ENCODE data around the gene KLF13.

DNA sequence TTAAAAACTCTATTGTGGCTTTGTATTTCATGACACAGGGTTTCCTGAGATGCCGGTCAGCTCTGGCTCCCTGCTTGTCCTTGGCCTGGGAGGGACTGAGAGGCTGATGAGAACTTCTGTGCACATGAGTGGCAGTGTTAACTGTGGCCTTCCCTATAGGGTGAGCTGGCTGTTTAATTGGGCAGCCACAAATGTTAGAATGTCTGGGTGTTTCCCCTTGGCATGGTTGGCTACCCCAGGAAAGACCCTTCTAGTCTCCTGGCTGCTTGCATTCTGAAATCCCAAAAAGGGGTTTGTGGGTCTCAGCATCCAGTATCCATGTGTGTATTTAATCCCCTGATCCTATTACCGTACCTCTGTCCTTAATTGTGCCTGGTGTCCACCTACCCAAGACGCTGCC is 3.0 kb upstream of the KLF13 start:
- TF ChIP-seq, protein P1, sequence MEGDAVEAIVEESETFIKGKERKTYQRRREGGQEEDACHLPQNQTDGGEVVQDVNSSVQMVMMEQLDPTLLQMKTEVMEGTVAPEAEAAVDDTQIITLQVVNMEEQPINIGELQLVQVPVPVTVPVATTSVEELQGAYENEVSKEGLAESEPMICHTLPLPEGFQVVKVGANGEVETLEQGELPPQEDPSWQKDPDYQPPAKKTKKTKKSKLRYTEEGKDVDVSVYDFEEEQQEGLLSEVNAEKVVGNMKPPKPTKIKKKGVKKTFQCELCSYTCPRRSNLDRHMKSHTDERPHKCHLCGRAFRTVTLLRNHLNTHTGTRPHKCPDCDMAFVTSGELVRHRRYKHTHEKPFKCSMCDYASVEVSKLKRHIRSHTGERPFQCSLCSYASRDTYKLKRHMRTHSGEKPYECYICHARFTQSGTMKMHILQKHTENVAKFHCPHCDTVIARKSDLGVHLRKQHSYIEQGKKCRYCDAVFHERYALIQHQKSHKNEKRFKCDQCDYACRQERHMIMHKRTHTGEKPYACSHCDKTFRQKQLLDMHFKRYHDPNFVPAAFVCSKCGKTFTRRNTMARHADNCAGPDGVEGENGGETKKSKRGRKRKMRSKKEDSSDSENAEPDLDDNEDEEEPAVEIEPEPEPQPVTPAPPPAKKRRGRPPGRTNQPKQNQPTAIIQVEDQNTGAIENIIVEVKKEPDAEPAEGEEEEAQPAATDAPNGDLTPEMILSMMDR (IDR thresholded peaks at IDR 0.05; ENCODE audit: low read depth, low read length): no peak
- no peak for TF ChIP-seq POLR2A (IDR thresholded peaks at IDR 0.05; ENCODE audit: extremely low read depth, insufficient read length)
- TF ChIP-seq MYC (IDR thresholded peaks at IDR 0.05; ENCODE audit: low read depth, low read length): no peak
- TF ChIP-seq, protein P2, sequence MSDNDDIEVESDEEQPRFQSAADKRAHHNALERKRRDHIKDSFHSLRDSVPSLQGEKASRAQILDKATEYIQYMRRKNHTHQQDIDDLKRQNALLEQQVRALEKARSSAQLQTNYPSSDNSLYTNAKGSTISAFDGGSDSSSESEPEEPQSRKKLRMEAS (IDR thresholded peaks at IDR 0.05; ENCODE audit: low read depth, low read length): no peak
